NCI-H748 (cell line): ENCODE measurements around the gene CD55.

Experiments used
- DNase-seq: peaks from one replicate; lab custom pipeline; 2025; ENCODE audit not compliant: unreplicated experiment; lab: John Stamatoyannopoulos, UW

CD55 gene, protein sequence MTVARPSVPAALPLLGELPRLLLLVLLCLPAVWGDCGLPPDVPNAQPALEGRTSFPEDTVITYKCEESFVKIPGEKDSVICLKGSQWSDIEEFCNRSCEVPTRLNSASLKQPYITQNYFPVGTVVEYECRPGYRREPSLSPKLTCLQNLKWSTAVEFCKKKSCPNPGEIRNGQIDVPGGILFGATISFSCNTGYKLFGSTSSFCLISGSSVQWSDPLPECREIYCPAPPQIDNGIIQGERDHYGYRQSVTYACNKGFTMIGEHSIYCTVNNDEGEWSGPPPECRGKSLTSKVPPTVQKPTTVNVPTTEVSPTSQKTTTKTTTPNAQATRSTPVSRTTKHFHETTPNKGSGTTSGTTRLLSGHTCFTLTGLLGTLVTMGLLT

DNA sequence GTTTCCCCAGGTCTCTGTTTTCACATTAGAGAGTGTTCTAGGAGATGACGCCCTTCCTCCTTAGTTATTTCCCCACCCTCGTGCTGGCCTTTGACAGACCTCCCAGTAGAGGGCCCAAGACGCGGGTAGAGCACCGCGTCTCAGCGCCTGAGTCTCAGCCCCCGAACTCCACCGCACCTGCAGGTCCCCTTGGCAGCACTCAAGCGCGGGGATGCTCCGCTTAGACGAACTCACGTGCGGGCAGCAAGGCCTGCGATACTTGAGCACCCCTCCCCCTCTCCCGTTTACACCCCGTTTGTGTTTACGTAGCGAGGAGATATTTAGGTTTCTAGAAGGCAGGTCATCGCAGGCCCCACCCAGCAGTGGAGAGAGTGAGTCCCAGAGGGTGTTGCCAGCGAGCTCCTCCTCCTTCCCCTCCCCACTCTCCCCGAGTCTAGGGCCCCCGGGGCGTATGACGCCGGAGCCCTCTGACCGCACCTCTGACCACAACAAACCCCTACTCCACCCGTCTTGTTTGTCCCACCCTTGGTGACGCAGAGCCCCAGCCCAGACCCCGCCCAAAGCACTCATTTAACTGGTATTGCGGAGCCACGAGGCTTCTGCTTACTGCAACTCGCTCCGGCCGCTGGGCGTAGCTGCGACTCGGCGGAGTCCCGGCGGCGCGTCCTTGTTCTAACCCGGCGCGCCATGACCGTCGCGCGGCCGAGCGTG, at the start of gene CD55:
CD55 (plus strand) TSS at position 600 of the 711 bp plus-strand sequence; CDS start at position 688, 88 bp downstream.
- DNase-seq, result peak; percentile 97

DNA sequence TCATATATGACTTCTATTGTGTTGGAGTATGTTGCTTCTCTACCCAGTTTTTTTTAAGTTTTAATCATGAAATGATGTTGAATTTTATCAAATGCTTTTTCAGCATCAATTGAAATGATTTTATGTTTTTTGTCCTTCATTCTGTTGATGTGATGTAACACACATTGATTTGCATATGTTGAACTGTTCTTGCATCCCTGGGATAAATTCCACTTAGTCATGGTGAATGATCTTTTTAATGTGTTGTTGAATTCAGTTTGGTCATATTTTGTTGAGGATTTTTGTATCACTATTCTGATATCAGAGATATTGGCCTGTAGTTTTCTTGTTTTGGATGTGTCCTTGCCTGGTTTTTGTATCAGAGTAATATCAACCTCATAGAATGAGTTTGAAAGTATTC, 46.6 kb upstream of the CD55 start:
- DNase-seq, result no peak

DNA sequence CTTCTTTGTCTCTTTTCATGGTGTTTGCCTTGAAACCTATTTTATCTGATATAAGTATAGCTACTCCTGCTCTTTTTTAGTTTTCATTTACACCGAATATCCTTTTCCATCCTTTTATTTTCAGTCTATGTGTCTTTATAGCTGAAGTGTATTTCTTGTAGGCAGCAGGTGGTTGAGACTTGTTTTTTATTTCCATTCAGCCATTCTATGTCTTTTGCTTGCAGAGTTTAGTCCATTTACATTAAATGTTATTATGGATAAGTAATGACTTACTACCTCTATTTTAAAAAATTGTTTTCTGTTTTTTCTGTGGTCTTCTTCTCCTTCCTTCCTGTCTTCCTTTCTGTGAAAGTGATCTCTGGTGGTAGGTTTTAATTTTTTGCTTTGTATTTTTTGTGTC, 45.0 kb upstream of the CD55 start:
- DNase-seq, result no peak

DNA sequence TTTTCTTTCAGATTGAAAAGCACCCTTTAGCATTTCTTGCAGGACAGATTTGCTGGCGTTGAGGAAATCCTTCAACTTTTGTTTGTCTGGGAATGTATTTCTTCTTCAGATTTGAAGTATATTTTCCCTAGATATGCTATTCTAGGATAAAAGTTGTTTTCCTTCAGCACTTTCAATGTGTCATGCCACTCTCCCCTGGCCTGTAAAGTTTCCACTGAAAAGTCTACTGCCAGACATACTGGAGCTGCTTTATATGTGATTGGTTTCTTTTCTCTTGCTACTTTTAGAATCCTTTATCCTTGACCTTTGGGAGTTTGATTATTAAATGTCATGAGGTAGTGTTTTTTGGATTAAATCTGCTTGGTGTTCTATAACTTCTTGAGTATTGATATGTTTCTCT, 44.2 kb upstream of the CD55 start:
- no peak for DNase-seq

DNA sequence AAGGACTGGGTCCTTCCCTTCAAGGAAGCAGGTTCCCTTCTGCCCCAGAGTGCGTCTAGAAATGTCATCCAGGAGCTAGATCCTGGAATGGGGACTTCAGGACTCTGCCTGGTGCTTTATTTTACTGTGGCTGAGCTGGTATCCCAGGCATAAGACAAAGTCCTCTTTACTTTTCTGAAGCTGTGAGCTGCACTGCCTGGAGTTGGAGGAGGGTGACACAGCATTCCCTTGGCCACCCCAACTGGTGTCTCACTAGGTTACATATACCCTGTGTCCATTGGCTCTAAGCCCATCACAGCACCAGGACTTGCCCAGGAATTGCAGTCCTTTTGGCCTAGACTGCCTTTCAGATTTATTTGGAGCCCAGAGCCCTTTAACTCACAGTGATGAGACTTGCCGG, 41.8 kb upstream of the CD55 start:
- DNase-seq, result no peak

DNA sequence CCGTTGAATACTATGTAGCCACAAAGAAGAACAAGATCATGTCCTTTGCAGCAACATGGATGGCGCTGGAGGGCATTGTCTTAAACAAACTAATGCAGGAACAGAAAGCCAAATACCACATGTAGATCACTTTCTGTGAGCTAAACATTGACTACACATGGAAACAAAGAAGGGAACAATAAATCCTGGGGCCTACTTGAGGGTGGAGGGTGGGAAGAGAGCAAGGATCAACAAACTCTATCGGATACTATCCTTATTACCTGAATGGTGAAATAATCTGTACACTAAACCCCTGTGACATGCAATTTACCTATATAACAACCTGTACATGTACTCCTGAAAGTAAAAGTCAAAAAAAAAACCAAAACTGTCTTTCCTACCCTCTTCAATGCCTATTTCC, 40.8 kb upstream of the CD55 start:
- no peak for DNase-seq

DNA sequence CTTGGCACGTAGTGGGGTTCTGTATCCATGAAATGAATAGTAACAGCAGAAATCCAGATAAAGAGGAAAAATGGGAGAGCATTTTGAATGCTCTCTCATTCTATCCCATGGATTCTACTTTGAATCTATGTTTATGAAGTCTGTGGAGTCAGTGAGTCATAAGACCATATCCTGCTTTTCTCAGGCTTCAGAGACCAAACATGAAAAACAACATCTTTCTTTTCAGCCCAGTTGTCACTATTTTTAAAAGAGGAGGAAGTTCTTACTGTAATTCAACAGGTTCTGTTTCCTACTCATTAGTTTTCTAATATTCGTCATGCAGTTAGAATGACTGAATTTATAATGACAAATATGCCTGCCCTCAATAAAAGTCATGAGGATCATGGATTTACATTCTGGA, 39.4 kb upstream of the CD55 start:
- DNase-seq, result no peak

DNA sequence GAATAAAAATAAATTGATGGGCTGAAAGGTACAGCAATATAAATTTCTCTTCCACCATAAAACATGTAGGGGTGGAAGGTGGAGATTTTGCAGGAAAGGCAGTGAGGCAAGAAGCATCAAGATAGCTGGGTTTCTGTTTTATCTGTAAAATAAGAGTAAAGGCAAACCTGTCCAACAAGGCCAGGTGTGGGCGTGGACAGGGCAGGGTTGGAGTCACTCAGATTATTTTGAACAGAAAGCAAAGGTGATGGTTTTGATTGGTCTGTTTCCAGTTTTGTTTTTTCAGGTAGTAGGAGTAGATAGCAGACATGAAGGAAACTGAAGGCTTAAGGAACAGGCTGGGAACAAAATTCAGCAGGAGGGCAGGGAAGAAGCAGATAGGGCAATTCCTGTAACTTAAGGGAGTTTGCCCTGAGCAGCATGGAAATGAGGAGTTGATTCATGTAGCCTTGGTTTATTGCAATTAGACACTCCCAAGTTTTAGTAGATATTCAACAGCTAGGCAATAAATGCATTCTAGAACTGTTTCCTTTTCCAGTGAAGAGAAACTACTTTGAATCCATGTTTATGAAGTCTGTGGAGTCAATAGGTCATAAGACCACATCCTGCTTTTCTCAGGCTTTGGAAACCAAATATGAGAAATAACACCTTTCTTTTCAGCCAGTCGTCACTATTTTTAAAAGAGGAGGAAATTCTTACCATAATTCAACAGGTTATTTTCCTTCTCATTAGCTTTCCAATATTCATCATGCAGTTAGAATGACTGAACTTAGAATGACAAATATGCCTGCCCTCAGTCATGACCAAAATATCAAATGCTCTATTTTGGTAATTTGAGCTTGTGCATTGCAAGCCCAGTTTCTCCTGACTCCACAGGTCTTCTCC, 38.7 kb upstream of the CD55 start:
- no peak for DNase-seq

DNA sequence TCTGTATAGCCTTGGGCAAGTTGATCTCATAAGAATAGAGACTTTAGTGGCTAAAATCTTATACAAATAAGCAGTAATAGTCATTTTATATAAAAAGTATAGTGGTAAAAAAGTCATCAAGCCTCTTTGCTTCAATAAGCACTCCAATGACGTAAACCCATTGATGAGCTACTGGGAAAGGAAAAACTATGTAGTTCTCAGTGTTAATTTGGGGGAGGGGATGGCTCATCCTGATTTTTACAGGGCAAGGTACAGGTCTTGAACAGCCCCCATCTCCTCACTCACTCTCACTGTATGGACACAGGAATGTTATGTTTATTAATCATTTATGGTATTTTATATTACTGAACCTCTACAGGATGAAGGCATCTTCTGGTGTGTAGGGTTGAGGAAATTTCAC, 38.1 kb upstream of the CD55 start:
- DNase-seq, result no peak

DNA sequence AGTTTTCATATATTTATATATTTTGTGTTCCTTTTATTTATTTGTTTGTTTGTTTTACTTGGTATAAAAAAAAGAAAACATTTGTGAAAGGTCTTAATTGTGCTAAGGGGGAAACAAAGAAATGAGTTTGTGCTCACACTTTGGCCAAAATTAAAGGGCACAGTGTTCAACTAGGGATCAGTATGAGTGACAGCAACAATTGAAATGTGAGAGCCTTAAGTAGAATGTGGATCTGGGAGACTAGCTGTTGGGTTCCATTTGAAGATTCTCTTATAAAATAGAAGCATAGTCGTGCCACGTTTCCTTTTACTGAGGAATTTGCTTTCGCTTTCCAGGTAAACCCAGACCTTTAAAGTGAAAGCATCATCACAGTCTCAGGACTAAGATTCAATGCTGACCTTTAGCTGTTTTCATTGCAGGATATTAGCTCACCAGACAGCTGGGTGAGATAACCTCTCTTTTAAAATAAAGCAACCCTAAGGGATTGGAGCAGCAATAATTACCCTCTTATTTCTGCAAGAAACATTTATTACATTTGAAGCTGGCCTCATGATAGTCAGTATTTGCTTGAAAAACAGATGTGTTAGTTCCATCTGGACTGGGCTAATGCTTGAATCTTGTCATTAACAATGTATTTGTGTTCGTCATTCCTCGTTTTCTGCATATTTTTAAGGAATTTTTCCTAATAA, 37.1 kb upstream of the CD55 start:
- no peak for DNase-seq

DNA sequence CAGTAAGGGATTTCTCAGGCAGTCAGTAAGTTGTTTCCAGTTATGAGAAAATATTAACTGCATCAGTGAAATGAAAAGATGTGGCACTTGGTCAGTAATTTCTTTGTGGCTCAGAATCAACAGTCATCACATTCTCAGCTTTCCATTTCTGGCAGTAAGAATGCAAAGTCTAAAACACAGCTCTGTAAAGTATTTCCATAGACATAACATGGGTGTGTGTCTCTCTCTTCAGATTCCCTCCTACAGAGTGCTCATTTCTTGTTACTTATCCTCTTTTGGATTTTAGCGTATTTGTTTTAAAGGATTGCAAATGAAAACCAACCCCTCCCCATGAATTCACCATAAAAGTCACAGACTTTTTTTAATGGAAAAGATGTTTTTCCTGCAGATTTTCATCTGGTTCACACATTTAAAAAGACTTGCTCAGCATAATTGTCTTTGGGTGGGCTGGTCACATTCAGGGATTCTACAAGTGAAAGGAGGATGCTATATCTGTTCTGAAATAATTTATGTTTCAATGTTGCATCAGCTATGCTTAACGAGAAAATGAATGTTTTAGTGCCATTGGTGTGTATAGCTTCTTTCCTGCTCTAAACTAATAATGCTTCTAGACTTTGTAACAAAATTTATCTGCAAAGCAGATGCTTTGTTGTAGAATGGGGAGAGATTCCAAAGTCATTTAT, 34.6 kb upstream of the CD55 start:
- no peak for DNase-seq

DNA sequence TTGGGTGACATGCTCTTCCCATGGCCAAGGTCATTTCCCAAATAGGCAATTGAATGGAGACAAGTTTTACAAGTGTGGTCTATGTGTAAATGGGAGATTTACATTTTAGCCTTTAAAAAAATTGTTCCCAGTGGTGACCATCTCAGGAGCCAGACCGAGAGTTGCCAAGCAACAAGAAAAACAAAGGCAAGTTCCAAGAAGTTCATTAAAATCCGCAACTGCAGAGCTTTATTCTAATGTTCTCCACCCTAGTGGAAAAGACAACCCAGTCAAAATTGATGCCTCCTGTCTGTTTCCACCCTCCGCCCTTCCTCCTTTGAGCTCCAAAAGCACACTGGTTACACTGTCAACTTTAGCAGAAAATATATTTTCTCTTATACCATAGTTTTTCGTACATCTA, 33.2 kb upstream of the CD55 start:
- DNase-seq, result no peak

DNA sequence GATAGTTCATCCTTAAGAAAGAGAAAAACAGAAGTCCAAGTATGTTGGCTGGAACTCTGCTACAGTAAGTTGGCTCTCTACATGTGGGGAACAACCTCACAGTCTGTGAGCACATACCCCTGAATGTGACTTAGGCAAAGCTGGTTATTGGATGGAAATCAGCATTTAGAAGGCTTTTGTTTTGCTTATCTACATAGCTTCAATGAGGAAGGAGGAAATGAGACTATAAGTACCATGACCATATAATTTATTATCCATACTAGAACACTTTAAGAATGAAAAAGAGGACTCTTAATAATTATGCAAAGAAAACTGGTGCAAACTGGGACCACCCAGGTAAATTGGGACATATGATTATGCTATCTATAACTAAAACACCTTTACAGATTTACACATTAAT, 31.7 kb upstream of the CD55 start:
- no peak for DNase-seq

DNA sequence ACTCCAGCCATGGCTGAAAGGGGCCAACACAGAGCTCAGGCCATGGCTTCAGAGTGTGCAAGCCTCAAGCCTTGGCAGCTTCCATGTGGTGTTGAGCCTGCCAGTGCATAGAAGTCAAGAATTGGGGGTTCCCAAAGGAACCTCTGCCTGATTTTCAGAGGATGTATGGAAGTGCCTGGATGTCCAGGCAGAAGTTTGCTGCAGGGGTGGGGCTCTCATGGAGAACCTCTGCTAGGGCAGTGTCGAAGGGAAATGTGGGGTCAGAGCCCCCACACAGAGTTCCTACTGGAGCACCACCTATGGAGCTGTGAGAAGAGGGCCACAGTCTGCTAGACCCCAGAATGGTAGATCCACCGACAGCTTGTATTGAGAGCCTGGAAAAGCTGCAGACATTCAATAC, 29.8 kb upstream of the CD55 start:
- DNase-seq, result no peak

DNA sequence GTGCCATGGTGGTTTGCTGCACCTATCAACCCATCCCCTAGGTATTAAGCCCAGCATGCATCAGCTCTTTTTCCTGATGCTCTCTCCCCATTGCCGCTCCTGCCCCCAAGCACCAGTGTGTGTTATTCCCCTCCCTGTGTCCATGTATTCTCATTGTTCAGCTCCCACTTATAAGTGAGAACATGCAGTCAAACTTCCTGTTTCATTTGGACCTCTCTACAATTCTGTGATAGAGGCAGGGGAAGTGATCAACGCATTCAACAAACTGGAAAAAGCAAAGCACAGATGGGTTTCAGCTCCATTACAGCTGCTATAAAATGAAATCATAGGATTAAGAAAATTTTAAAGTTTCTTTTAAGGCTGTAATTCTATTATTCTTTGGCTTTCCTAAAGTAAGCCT, 23.3 kb upstream of the CD55 start:
- no peak for DNase-seq

DNA sequence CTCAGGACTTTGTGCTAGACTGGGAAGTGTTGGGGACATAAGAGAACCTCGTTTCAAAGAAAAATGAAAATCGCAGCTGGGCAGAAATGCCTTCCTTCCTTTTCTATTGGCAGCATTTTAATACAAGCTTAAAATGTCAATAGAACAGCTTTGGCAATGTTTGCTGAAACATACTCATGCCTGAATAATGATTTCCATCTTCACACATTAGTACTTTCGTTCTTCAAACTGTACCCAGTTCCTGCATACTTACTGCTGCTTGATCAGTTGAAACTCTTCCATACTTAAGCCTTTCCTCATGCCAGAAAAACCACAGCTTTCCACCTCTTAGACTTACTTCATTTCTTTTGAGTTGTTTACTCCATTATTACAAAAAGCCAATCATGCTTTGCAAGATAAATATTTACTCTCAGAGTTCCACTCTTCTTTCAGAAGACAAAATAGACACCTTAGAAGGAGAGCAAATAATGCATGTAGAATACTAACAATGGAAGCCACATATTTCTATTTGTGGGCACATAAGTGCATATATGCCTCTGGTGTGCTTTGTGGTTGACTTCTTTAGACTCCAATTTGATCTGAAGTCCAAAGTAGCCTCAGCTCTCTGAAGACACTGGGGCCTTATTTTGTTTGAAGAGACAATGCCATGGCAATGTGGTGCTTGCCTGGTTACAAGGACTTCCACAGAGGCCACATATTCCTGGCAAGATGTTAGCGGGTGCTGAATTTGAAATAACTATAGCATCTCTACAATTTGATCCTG, 22.7 kb upstream of the CD55 start:
- DNase-seq, result no peak

DNA sequence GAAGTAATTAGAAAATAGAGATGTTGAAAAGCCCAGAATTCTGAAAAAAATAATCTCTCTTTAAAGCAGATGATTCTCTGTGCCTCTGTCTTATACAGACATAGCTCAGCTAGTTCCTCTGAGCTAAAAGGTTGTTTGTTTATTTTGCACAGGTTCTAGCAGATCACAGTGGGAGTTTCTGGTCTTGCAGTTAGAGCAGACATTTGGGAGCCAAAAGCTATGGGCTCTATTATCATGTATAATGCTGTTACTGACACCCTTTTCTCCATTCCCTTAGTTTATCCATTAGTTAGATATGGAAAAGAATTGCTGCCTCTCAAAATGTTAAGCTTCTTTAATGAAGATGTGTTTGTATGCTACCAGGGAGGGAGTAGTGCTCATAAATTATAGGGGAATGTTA, 20.5 kb upstream of the CD55 start:
- peak; percentile 5 for DNase-seq

DNA sequence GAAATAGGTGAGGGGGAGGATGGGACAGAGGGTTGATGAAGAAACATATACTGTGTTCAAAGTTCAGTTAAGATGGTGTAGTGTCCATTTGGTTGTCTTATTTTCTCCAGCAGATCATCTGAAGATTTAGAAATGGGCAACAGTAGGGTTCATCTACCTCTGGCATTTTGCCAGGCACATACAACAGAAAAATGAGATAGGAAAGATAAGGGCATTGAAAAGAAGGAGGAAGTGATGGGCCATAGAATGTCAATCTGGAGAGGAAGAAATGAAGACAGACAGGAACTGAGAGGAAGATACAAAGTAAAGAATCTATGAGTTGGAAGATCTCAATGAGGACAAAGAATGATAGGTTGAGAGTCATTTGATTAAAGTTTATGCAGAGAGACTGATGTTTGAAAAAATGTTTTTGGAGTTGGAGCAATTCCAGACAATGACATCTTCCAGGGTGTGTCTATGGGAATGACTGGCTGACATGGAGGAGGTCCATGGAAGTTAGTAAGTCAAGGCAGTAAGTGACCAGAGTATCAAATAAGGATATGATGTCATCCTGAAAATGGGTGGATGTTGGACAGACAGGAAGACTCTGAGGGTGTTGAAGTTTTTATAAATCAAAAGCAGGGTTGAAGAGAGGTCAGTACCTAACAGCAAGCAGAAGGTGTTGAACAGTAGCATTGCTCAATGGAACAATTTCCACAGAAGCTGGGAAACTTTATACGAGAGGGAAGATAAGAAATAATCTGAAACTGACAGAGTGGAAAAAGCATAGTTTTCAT, 18.7 kb upstream of the CD55 start:
- DNase-seq, result no peak
